ENCODE data around the gene MEIS1.

- no peak for TF ChIP-seq CTCF (IDR thresholded peaks at IDR 0.05)
- TF ChIP-seq POLR2A (IDR thresholded peaks at IDR 0.05): no peak
Measured at GRCh38 chr2:66567729-66568128, 132.8 kb downstream of the MEIS1 start.
